HEK293 (cell line): ENCODE data around the gene XIRP2.

Source experiments
- ATF2 ChIP-seq: fragments of 450-650 bp; formaldehyde crosslinking; IDR thresholded peaks from 2 replicates; pipeline ENCODE4 v1.5.1; 2016; ENCODE audit warnings: missing biosample characterization, missing genetic modification characterization, low read depth
- KLF16 ChIP-seq: fragments of 450-650 bp; formaldehyde crosslinking; IDR thresholded peaks from 2 replicates; pipeline ENCODE4 v1.5.1; 2017; ENCODE audit warnings: missing biosample characterization, missing genetic modification characterization
- TRIM28 ChIP-seq: IDR thresholded peaks from 2 replicates; pipeline ENCODE4 v1.6.1; 2011; ENCODE audit warnings: low read length, control low read depth, borderline replicate concordance
- YY1 ChIP-seq: fragments of 450-650 bp; formaldehyde crosslinking; IDR thresholded peaks from 2 replicates; pipeline ENCODE4 v1.5.1; 2018; ENCODE audit warnings: missing biosample characterization, missing genetic modification characterization
- ZBTB26 ChIP-seq: fragments of 450-650 bp; formaldehyde crosslinking; optimal IDR thresholded peaks from 2 replicates; pipeline ENCODE3; 2016; ENCODE audit warnings: missing biosample characterization, mild to moderate bottlenecking, missing genetic modification characterization
- ZNF510 ChIP-seq: fragments of 450-650 bp; formaldehyde crosslinking; IDR thresholded peaks from 2 replicates; pipeline ENCODE4 v1.5.1; 2018; ENCODE audit warnings: mild to moderate bottlenecking, missing genetic modification characterization, missing biosample characterization; ENCODE audit not compliant: insufficient replicate concordance
- ZNF76 ChIP-seq: fragments of 450-650 bp; formaldehyde crosslinking; IDR thresholded peaks from 2 replicates; pipeline ENCODE4; 2016; ENCODE audit warnings: low read depth, missing biosample characterization, missing genetic modification characterization, borderline replicate concordance
- ZNF776 ChIP-seq: fragments of 450-650 bp; formaldehyde crosslinking; IDR thresholded peaks from 2 replicates; pipeline ENCODE4 v1.5.0; 2017; ENCODE audit warnings: missing biosample characterization, missing genetic modification characterization, borderline replicate concordance
- ZNF843 ChIP-seq: fragments of 450-650 bp; formaldehyde crosslinking; IDR thresholded peaks from 2 replicates; pipeline ENCODE4 v1.5.1; 2016; ENCODE audit warnings: missing biosample characterization, missing genetic modification characterization
- ZSCAN30 ChIP-seq: fragments of 450-650 bp; IDR thresholded peaks from 2 replicates; pipeline ENCODE4 v1.5.1; 2018; ENCODE audit warnings: missing biosample characterization, mild to moderate bottlenecking, missing genetic modification characterization, moderate library complexity
- TF ChIP-seq, protein P1 (sequence below): fragments of 450-650 bp; formaldehyde crosslinking; IDR thresholded peaks from 2 replicates; pipeline ENCODE4 v1.5.1; 2016; ENCODE audit warnings: missing biosample characterization, missing genetic modification characterization
- TF ChIP-seq, protein P2 (sequence below): fragments of 450-650 bp; formaldehyde crosslinking; IDR thresholded peaks from 2 replicates; pipeline ENCODE4 v1.5.1; 2016; ENCODE audit warnings: missing biosample characterization, missing genetic modification characterization

- TF ChIP-seq ZNF76 (tag by site-specific recombination) (no peak), ATF2 (tag by site-specific recombination) (no peak), ZNF776 (tag by site-specific recombination) (no peak), ZSCAN30 (no peak), YY1 (tag by site-specific recombination) (no peak), ZNF510 (no peak), KLF16 (tag by site-specific recombination) (no peak), ZNF843 (tag by site-specific recombination) (no peak), TRIM28 (no peak), ZBTB26 (tag by site-specific recombination) (no peak)
- TF ChIP-seq, protein P1, sequence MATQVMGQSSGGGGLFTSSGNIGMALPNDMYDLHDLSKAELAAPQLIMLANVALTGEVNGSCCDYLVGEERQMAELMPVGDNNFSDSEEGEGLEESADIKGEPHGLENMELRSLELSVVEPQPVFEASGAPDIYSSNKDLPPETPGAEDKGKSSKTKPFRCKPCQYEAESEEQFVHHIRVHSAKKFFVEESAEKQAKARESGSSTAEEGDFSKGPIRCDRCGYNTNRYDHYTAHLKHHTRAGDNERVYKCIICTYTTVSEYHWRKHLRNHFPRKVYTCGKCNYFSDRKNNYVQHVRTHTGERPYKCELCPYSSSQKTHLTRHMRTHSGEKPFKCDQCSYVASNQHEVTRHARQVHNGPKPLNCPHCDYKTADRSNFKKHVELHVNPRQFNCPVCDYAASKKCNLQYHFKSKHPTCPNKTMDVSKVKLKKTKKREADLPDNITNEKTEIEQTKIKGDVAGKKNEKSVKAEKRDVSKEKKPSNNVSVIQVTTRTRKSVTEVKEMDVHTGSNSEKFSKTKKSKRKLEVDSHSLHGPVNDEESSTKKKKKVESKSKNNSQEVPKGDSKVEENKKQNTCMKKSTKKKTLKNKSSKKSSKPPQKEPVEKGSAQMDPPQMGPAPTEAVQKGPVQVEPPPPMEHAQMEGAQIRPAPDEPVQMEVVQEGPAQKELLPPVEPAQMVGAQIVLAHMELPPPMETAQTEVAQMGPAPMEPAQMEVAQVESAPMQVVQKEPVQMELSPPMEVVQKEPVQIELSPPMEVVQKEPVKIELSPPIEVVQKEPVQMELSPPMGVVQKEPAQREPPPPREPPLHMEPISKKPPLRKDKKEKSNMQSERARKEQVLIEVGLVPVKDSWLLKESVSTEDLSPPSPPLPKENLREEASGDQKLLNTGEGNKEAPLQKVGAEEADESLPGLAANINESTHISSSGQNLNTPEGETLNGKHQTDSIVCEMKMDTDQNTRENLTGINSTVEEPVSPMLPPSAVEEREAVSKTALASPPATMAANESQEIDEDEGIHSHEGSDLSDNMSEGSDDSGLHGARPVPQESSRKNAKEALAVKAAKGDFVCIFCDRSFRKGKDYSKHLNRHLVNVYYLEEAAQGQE: no peak
- TF ChIP-seq, protein P2, sequence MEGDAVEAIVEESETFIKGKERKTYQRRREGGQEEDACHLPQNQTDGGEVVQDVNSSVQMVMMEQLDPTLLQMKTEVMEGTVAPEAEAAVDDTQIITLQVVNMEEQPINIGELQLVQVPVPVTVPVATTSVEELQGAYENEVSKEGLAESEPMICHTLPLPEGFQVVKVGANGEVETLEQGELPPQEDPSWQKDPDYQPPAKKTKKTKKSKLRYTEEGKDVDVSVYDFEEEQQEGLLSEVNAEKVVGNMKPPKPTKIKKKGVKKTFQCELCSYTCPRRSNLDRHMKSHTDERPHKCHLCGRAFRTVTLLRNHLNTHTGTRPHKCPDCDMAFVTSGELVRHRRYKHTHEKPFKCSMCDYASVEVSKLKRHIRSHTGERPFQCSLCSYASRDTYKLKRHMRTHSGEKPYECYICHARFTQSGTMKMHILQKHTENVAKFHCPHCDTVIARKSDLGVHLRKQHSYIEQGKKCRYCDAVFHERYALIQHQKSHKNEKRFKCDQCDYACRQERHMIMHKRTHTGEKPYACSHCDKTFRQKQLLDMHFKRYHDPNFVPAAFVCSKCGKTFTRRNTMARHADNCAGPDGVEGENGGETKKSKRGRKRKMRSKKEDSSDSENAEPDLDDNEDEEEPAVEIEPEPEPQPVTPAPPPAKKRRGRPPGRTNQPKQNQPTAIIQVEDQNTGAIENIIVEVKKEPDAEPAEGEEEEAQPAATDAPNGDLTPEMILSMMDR: no peak
Measured at GRCh38 chr2:166924967-166925366, 36.7 kb downstream of the XIRP2 start.
